Erythroblast (primary cell): Measurements from ENCODE around the gene URAD.

Experiments used
- DNase-seq, 2 experiments: peaks; one replicate each; lab custom pipeline; 2025; lab: John Stamatoyannopoulos, UW
- GATA1 ChIP-seq: IDR thresholded peaks from 2 replicates; pipeline ENCODE4 v1.6.1; 2011; ENCODE audit warnings: low read depth, mild to moderate bottlenecking, control low read depth, low read length, moderate library complexity
- POLR2A ChIP-seq: IDR thresholded peaks from 2 replicates; pipeline ENCODE4 v1.6.1; 2011; ENCODE audit warnings: mild to moderate bottlenecking, low read length

Gene URAD

GRCh38 chr13:27979765-27980279, 8.7 kb downstream of the URAD start:
- TF ChIP-seq GATA1 (no peak), POLR2A (no peak)
- DNase-seq = no peak

- TF ChIP-seq GATA1 (no peak), POLR2A (no peak)
- no peak for DNase-seq
Observed at GRCh38 chr13:27979001-27979643, 9.4 kb downstream of the URAD start.

GRCh38 chr13:27978301-27978968, 10.1 kb downstream of the URAD start:
- TF ChIP-seq GATA1 (no peak), POLR2A (no peak)
- no peak for DNase-seq

- DNase-seq = peak in 1 of 2 experiments; percentile 25
- TF ChIP-seq POLR2A = no peak
- TF ChIP-seq GATA1 = no peak
Observed at GRCh38 chr13:27977476-27978300, 10.8 kb downstream of the URAD start.

GRCh38 chr13:27976362-27977091, 12.0 kb downstream of the URAD start:
- no peak for TF ChIP-seq GATA1
- TF ChIP-seq POLR2A = no peak
- no peak for DNase-seq

GRCh38 chr13:27975564-27976361, 12.7 kb downstream of the URAD start:
- no peak for TF ChIP-seq GATA1
- TF ChIP-seq POLR2A = no peak
- no peak for DNase-seq

GRCh38 chr13:27973961-27974662, 14.4 kb downstream of the URAD start:
- no peak for DNase-seq
- TF ChIP-seq POLR2A (no peak), GATA1 (no peak)

- DNase-seq = no peak
- no peak for TF ChIP-seq POLR2A
- no peak for TF ChIP-seq GATA1
Observed at GRCh38 chr13:27973291-27973690, 15.2 kb downstream of the URAD start.

- TF ChIP-seq POLR2A = no peak
- no peak for TF ChIP-seq GATA1
- no peak for DNase-seq
Observed at GRCh38 chr13:27972478-27972820, 16.0 kb downstream of the URAD start.

GRCh38 chr13:27971776-27972477, 16.6 kb downstream of the URAD start:
- no peak for DNase-seq
- TF ChIP-seq GATA1 (no peak), POLR2A (no peak)

- DNase-seq = no peak
- TF ChIP-seq GATA1 (no peak), POLR2A (no peak)
Observed at GRCh38 chr13:27971236-27971645, 17.3 kb downstream of the URAD start.
